OCI-LY3 (cell line): ENCODE data around the gene GABRR3.

Experiments
- H2AFZ ChIP-seq: fragments of 200-600, 300-600 bp; shearing (Covaris generic); 2 replicates; pipeline ENCODE4 v1.6.0; 2014; ENCODE audit warnings: antibody characterized with exemption, low read depth, low read length
- H3K27ac ChIP-seq: fragments of 200-600, 300-600 bp; sonication (generic); 2 replicates; pipeline ENCODE4 v1.5.1; 2014; ENCODE audit warnings: mild to moderate bottlenecking, low read length, moderate library complexity, mixed read lengths
- H3K27me3 ChIP-seq: fragments of 200-600, 300-600 bp; sonication (generic); 2 replicates; pipeline ENCODE4 v1.6.1; 2014; ENCODE audit warnings: low read depth, low read length, mixed read lengths
- H3K36me3 ChIP-seq: fragments of 200-600, 300-600 bp; sonication (generic); replicated peaks from 2 replicates; pipeline ENCODE3; 2014; ENCODE audit warnings: low read depth, low read length, mixed read lengths
- H3K4me1 ChIP-seq: fragments of 300-600, 200-600 bp; sonication (generic); 2 replicates; pipeline ENCODE4 v1.6.1; 2014; ENCODE audit warnings: low read length, mixed read lengths
- H3K4me2 ChIP-seq: fragments of 200-600, 300-600 bp; sonication (generic); 2 replicates; pipeline ENCODE4 v1.6.1; 2014; ENCODE audit warnings: low read length, mixed read lengths
- H3K4me3 ChIP-seq: fragments of 300-600, 200-600 bp; sonication (generic); 2 replicates; pipeline ENCODE4 v1.5.1; 2014; ENCODE audit warnings: antibody characterized with exemption, mild to moderate bottlenecking, low read length, moderate library complexity
- H3K79me2 ChIP-seq: fragments of 300-600, 200-600 bp; shearing (Covaris generic); 2 replicates; pipeline ENCODE4 v1.6.1; 2014; ENCODE audit warnings: mild to moderate bottlenecking, low read length, mixed read lengths
- H3K9ac ChIP-seq: fragments of 300-600, 200-600 bp; shearing (Covaris generic); 2 replicates; pipeline ENCODE4 v1.6.0; 2014; ENCODE audit warnings: mild to moderate bottlenecking, low read length, moderate library complexity
- H3K9me3 ChIP-seq: fragments of 200-600, 300-600 bp; shearing (Covaris generic); 2 replicates; pipeline ENCODE4 v1.6.1; 2014; ENCODE audit warnings: low read length, mixed read lengths; ENCODE audit not compliant: insufficient read depth
- H4K20me1 ChIP-seq: fragments of 200-600, 300-600 bp; sonication (generic); 2 replicates; pipeline ENCODE4 v1.6.1; 2016; ENCODE audit warnings: low read length, mixed read lengths; ENCODE audit not compliant: insufficient read depth
- EZH2phosphoT487 ChIP-seq: fragments of 200-600 bp; shearing (Covaris generic); IDR thresholded peaks from 2 replicates; pipeline ENCODE4 v1.6.1; 2018; ENCODE audit warnings: antibody characterized with exemption, mixed run types, low read depth
- TF ChIP-seq, protein P1 (sequence below): fragments of 200-600, 300-600 bp; sonication (generic); IDR thresholded peaks from 2 replicates; pipeline ENCODE4 v1.5.1; 2014; ENCODE audit warnings: antibody characterized with exemption, low read length, low read depth

GABRR3 gene

DNA sequence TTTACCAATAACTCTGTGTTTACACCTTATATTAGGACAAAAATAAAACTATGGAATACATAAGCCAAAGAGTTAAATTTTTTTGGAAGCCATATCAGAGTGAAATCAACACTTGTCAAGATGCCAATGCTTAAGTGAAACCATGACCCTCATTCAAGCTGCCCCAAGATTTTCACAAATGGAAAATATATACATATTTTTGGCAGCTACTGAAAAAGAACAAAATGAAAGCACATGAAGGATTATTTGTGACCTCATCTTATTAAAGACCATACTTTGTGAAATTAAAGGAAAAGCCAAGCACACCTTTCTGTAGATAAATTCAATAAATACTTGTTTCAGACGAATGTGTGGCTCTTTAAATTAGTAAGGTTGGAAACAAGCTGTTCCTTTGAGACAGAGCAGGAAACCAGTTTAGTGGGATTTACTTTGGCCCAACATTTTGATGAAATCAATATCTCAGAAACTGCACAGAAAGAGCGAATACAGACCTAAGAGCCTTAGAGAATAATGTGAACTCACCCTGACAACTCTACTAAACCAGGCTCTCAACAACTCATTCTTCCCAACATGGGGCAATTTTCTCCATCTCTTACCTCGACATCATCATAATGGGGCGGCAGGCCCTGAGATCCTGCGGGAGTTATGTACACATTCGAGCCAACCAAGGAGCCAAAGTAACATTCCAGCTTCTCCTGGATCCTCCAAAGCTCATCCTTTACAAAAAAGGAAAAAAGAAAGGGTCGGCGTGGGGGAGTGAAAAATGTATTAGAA is 73.9 kb downstream of the GABRR3 start:
- Histone ChIP-seq H3K9me3 (no peaks in the 10 kb centered on the region), H3K4me2 (no peak overlapping the region), H3K27me3 (no peaks in the 10 kb centered on the region), H3K4me1 (peaks cover under 1% of the 10 kb centered on the region; the same call in 1 of the 2 replicates), H3K36me3 (peaks cover 67% of the 10 kb centered on the region), H3K27ac (no peak overlapping the region), H3K79me2 (peaks cover 72% of the 10 kb centered on the region), H4K20me1 (peaks cover 30% of the 10 kb centered on the region), H3K4me3 (no peak overlapping the region), H3K9ac (no peak overlapping the region), H2AFZ (no peak overlapping the region)
- TF ChIP-seq, protein P1, sequence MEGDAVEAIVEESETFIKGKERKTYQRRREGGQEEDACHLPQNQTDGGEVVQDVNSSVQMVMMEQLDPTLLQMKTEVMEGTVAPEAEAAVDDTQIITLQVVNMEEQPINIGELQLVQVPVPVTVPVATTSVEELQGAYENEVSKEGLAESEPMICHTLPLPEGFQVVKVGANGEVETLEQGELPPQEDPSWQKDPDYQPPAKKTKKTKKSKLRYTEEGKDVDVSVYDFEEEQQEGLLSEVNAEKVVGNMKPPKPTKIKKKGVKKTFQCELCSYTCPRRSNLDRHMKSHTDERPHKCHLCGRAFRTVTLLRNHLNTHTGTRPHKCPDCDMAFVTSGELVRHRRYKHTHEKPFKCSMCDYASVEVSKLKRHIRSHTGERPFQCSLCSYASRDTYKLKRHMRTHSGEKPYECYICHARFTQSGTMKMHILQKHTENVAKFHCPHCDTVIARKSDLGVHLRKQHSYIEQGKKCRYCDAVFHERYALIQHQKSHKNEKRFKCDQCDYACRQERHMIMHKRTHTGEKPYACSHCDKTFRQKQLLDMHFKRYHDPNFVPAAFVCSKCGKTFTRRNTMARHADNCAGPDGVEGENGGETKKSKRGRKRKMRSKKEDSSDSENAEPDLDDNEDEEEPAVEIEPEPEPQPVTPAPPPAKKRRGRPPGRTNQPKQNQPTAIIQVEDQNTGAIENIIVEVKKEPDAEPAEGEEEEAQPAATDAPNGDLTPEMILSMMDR = no peak
- TF ChIP-seq EZH2phosphoT487 = no peak

DNA sequence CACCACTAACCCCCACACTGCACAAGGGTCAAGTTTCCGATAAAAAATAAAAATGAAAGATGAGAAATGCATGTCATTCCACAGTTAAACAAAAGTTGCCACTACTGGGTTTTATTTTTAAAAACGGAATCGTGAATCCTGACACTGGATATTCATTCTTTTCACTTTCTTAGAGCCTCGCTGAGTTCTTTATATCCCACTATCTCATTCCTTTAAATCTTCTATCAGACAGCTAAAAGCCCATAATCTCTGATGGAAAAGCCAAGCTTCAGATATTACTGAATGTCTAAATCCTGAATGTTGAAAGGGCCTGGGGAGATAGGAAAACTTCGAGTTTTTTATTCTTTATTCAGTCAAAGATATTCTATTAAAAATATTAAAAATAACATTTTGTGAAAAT is 74.6 kb downstream of the GABRR3 start:
- Histone ChIP-seq H3K4me3 (no peak overlapping the region), H4K20me1 (peaks cover 25% of the 10 kb centered on the region), H3K36me3 (peaks cover 67% of the 10 kb centered on the region), H3K4me1 (peaks cover 7% of the 10 kb centered on the region), H3K9ac (no peak overlapping the region), H2AFZ (no peak overlapping the region), H3K9me3 (no peaks in the 10 kb centered on the region), H3K27me3 (no peaks in the 10 kb centered on the region), H3K4me2 (no peak overlapping the region), H3K79me2 (peaks cover 66% of the 10 kb centered on the region), H3K27ac (no peak overlapping the region)
- no peak for TF ChIP-seq EZH2phosphoT487
- TF ChIP-seq, protein P1 = no peak

DNA sequence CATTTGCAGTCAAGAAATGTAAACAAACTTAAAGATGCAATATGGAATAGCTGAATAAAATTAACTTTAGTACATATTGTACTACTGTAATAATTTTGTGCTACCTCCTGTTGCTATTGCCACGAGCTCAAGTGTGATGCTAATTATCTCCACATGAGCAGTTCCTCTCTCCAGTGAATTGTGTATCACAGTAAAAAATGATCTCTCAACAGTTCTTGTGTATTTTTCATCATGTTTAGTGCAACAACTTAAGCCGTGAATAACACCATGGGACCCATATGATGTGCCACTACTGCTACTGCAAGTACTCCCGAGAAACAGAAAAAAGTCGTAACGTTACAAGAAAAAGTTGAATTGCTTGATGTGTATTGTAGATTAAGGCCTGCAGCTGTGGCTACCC is 75.2 kb downstream of the GABRR3 start:
- peaks cover 72% of the 10 kb centered on the region for H3K36me3 ChIP-seq
- no peak overlapping the region for H3K9ac ChIP-seq
- H3K4me2 ChIP-seq = no peak overlapping the region
- H4K20me1 ChIP-seq = peaks cover 31% of the 10 kb centered on the region
- H3K79me2 ChIP-seq = peaks cover 60% of the 10 kb centered on the region
- no peak overlapping the region for H3K27ac ChIP-seq
- H2AFZ ChIP-seq = no peak overlapping the region
- H3K27me3 ChIP-seq = no peaks in the 10 kb centered on the region
- TF ChIP-seq, protein P1 = no peak
- no peak for TF ChIP-seq EZH2phosphoT487
- H3K4me1 ChIP-seq = peaks cover 14% of the 10 kb centered on the region
- no peak overlapping the region for H3K4me3 ChIP-seq
- no peaks in the 10 kb centered on the region for H3K9me3 ChIP-seq

DNA sequence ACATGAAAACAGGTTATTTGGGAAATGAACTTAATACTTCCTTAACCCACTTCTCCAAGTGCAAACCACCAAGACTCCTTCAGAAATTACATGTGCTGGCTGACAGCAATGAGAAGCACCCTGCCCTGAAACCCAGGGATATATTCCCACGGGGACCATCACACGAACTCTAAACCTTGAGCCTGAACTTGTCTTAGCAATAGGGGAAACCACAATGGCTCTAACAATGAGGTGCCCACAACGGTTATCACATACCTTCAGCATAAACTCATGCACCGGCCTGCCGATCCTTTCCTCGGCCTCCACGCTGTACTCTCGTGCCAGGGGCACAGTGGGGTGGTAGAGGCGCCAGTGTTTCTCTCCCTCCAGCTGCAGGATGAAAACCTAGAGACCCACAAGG is 76.3 kb downstream of the GABRR3 start:
- TF ChIP-seq EZH2phosphoT487 = no peak
- TF ChIP-seq, protein P1 = no peak
- no peaks in the 10 kb centered on the region for H3K9me3 ChIP-seq
- H3K36me3 ChIP-seq = peaks cover 74% of the 10 kb centered on the region
- H3K79me2 ChIP-seq = peaks cover 50% of the 10 kb centered on the region
- no peak overlapping the region for H3K9ac ChIP-seq
- peaks cover 23% of the 10 kb centered on the region for H3K4me1 ChIP-seq
- no peak overlapping the region for H3K4me3 ChIP-seq
- peaks cover 36% of the 10 kb centered on the region for H4K20me1 ChIP-seq
- H3K4me2 ChIP-seq = no peak overlapping the region
- no peak overlapping the region for H3K27ac ChIP-seq
- H2AFZ ChIP-seq = no peak overlapping the region
- H3K27me3 ChIP-seq = no peaks in the 10 kb centered on the region
